ENCODE measurements around the gene PAX2.

DNA sequence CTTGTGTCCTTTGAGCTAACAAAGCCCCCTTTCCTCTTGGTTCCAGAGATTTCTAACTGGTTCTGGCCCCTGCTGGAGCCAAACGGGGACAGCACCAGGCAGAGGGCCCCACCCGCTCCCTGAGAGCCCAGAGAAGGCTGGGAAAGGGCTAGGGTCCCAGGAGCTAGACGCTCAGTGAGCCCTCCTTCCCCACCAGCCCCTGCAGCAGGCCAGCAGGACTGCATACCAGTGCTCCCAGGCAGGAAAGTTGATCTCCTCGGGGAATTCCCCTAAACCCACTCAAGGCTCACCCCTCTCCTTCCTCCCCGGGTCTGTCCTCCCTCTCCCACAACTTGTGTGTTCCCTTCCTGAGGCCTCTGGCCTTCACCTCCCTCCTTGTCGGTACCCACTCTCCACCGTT lies 47.7 kb downstream of the PAX2 start:
- TF ChIP-seq EZH2 (IDR thresholded peaks at IDR 0.05; ENCODE audit: insufficient read depth, poor library complexity, severe bottlenecking) (no peak), EZH2phosphoT487 (IDR thresholded peaks at IDR 0.05; ENCODE audit: insufficient read depth, low read depth) (no peak)
